Cardiac muscle cell (in vitro differentiated cells and primary cell): ENCODE results near the gene REEP6. TPM values are rescaled to one million over a fixed set of nuclear protein-coding genes. Genes with fewer than 3 reads are reported as not detected.

Source experiments
- DNase-seq, 2 donors: peaks; one replicate each; pipeline versions ENCODE4 v3.0.0 to v3.0.0-alpha.2; 2010 to 2017; ENCODE audit warnings: low read depth in 1 of 2, low spot score in 1 of 2
- H3K27ac ChIP-seq: fragments of 200-600 bp; sonication (generic); 2 replicates; pipeline ENCODE4 v1.5.1; 2016
- H3K27me3 ChIP-seq: fragments of 200-600 bp; sonication (generic); 2 replicates; pipeline ENCODE4 v1.6.0; 2016; ENCODE audit warnings: control low read depth
- H3K36me3 ChIP-seq: fragments of 200-600 bp; sonication (generic); 2 replicates; pipeline ENCODE4 v1.5.1; 2016; ENCODE audit warnings: control low read depth
- H3K4me1 ChIP-seq: fragments of 200-600 bp; sonication (generic); 2 replicates; pipeline ENCODE4 v1.8.1; 2017; ENCODE audit warnings: low read depth, mild to moderate bottlenecking, mixed run types
- H3K4me3 ChIP-seq: fragments of 200-600 bp; sonication (generic); 2 replicates; pipeline ENCODE4 v1.5.1; 2016; ENCODE audit warnings: mild to moderate bottlenecking
- H3K9me3 ChIP-seq: fragments of 200-600 bp; sonication (generic); 2 replicates; pipeline ENCODE4 v1.5.1; 2017; ENCODE audit warnings: low read depth, mild to moderate bottlenecking, control low read depth
- polyA plus RNA-seq: library from polyadenylated mRNA; unstranded; fragments of >200 nt; fragmentation: Nextera tagmentation; extraction: Ambion mirVana; gene quantifications from 2 replicates; pipeline ENCODE4 v1.2.1, GENCODE V29; 2016
- total RNA-seq: library from RNA; depleted of rRNA; stranded (reverse); fragments of >200 nt; gene quantifications from 2 replicates; pipeline ENCODE4 v1.2.3, GENCODE V29; 2016
- TF ChIP-seq, protein P1 (sequence below): IDR thresholded peaks from 2 replicates; pipeline ENCODE4 v1.5.1; 2012; ENCODE audit warnings: low read depth, mild to moderate bottlenecking, low read length

The REEP6 gene
- total and polyA plus RNA-seq, 2 experiments from 2014 or later: 52.7 to 99.8 TPM

DNA sequence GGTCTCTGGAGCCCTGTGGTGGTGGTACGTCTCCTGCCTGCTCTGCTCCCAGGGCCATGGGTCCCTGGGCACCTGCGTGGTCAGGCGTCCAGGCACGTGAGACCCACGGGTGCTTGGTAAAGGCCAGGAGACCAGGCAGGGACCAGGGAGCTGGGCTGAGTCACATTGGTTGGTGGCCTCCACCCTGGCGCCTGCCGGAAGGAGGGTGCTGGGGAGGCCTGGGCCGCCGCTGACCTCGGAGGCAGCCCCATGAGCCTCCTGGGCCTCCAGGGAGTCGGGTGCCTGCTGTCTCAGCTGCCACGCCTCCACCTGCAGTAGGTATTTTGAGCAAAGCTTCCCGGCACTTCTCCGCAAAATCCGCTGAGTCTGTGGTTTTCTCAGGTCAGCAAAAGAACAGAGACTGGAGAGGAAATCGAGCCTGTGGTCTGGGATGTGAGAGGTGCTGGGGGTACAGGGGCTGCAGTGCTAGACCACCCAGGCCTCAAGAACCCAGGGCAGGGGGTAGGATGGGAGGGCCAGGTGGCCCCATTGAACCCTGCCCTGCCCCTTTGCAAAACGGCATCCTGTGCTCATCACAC lies 29.3 kb downstream of the REEP6 start:
- H3K27ac ChIP-seq: no peak overlapping the region
- H3K36me3 ChIP-seq: no peaks in the 10 kb centered on the region
- H3K9me3 ChIP-seq: no peaks in the 10 kb centered on the region
- peaks cover 51% of the 10 kb centered on the region for H3K27me3 ChIP-seq
- no peak overlapping the region for H3K4me3 ChIP-seq
- no peak for DNase-seq
- no peaks in the 10 kb centered on the region for H3K4me1 ChIP-seq
- TF ChIP-seq, protein P1, sequence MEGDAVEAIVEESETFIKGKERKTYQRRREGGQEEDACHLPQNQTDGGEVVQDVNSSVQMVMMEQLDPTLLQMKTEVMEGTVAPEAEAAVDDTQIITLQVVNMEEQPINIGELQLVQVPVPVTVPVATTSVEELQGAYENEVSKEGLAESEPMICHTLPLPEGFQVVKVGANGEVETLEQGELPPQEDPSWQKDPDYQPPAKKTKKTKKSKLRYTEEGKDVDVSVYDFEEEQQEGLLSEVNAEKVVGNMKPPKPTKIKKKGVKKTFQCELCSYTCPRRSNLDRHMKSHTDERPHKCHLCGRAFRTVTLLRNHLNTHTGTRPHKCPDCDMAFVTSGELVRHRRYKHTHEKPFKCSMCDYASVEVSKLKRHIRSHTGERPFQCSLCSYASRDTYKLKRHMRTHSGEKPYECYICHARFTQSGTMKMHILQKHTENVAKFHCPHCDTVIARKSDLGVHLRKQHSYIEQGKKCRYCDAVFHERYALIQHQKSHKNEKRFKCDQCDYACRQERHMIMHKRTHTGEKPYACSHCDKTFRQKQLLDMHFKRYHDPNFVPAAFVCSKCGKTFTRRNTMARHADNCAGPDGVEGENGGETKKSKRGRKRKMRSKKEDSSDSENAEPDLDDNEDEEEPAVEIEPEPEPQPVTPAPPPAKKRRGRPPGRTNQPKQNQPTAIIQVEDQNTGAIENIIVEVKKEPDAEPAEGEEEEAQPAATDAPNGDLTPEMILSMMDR: no peak

DNA sequence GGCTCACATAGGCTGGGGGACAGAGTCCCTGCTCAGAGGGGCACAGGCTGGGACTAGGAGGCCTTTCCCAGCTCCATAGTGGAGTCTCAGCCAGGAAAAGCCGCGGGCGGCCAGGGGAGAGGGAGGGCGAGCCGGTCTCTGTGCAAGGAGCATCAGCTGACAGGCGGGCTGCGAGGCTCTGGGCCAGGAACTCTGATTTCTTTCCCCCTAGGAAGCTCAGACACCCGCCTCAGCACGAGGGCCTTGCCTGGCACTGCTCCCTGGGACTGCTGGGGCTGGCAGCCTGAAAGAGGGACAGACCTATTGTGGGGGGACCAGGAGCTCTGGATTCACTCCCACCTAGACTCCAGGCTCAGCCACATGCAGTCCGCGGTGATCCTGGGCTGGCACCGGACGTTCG lies 30.7 kb downstream of the REEP6 start:
- no peak overlapping the region for H3K27ac ChIP-seq
- no peaks in the 10 kb centered on the region for H3K9me3 ChIP-seq
- peaks cover 65% of the 10 kb centered on the region for H3K27me3 ChIP-seq
- TF ChIP-seq, protein P1: no peak
- DNase-seq: peak in 1 of 2 donors; percentile 37
- H3K4me1 ChIP-seq: no peaks in the 10 kb centered on the region
- no peak overlapping the region for H3K4me3 ChIP-seq
- H3K36me3 ChIP-seq: no peaks in the 10 kb centered on the region

DNA sequence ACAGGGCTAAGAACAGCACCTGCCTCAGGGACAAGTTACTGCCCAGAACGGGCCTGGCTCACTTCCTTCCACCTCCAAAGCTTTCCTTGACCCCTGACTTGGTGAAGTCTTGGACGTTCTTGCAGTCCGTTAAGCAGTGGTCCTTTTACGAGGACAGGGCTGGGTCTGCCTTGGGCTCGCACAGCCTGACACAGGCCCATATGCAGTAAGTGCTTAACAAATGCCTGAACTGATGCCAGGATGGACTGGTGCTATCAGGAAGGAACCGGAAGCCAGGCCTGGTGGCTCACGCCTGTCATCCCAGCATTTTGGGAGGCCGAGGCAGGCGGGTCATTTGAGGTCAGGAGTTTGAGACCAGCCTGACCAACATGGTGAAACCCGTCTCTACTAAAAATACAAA lies 31.1 kb downstream of the REEP6 start:
- Histone ChIP-seq H3K36me3 (no peaks in the 10 kb centered on the region), H3K27ac (no peak overlapping the region), H3K4me3 (no peak overlapping the region), H3K9me3 (no peaks in the 10 kb centered on the region), H3K4me1 (no peaks in the 10 kb centered on the region), H3K27me3 (peaks cover 69% of the 10 kb centered on the region)
- TF ChIP-seq, protein P1: no peak
- peak in 1 of 2 donors; percentile 37 for DNase-seq

DNA sequence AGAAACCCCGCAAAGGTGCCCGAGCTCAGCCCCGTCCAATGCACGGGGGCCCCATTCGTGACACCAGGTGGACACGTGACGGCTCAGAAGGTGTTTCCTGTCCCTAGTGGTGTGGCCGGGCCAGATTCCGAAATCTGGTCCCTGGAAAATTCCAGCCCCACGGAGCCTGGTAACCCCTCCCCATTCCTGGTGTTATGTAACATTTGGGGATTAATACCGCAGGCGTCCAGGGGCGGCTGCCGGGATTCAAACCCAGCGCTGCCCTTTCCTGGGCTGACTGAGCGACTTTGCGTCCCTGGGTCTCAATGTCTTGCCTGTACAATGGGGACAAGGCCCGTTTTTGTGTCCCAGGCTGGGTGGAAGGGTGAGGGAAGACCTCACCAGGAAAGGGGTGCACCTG lies 31.9 kb downstream of the REEP6 start:
- DNase-seq: no peak
- Histone ChIP-seq H3K4me3 (no peak overlapping the region), H3K4me1 (no peaks in the 10 kb centered on the region), H3K27me3 (peaks cover 77% of the 10 kb centered on the region), H3K27ac (no peak overlapping the region), H3K36me3 (no peaks in the 10 kb centered on the region), H3K9me3 (no peaks in the 10 kb centered on the region)
- TF ChIP-seq, protein P1: no peak

DNA sequence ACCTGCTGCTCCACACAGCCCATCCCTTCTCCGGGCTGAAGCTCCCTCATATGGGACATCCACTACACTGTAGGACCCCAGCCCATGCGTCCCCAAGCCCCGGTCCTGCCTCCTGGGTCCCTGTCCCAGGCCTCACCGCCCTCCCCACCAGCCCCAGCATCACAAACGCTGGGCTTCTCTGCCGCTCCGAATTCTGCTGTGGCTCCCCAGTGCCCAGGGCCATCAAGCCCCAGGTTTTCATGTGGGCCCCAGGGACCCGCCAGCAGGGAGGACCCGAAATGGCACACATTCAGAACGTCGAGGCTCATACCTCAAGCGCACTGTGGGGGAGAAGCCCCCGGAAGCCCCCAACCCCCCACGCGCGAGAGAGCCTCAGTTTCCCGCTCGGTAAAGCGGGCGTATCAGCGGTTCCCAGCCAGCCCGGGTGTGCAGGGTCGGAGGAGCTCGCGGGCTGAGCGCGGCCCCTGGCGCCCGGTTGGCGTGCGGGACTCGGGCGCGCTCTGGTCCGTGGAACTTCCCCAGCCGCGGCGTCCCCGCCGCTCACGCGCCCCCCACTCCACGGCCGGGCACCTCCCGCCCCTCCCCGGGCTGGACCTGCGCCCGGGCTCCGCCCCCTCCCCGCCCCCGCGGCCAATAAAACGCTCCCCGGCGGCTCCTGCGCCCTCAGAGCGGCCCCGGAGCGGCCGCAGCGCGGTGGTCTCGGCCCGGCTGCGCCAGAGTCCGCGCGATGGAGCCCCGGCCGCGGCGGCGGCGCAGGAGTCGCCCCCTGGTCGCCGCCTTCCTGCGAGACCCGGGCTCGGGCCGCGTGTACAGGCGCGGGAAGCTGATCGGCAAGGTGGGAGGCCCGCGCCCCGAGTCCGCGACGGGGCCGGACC lies 32.7 kb downstream of the REEP6 start, which contains the start of gene PLK5:
PLK5 (plus strand) TSS at position 666 of the 875 bp plus-strand sequence. CDS start 2,920 bp downstream, outside the sequence.
- peak in 1 of 2 donors; percentile 42 for DNase-seq
- no peak within 1 kb of the TSS for H3K27ac ChIP-seq
- peaks cover 77% of the 10 kb centered on the region for H3K27me3 ChIP-seq
- H3K9me3 ChIP-seq: no peaks in the 10 kb centered on the region
- TF ChIP-seq, protein P1: no peak
- H3K36me3 ChIP-seq: no peaks in the 10 kb centered on the region
- no peaks in the 10 kb centered on the region for H3K4me1 ChIP-seq
- peak within 1 kb of the TSS; percentile 28 for H3K4me3 ChIP-seq
